Measurements from ENCODE around the gene FXYD4.
"Not testable (repeated sequence)": the region's sequence is repeated elsewhere in the genome, so short reads cannot be mapped to it uniquely, and the experiment has no call there.

FXYD4 gene, protein sequence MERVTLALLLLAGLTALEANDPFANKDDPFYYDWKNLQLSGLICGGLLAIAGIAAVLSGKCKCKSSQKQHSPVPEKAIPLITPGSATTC

DNA sequence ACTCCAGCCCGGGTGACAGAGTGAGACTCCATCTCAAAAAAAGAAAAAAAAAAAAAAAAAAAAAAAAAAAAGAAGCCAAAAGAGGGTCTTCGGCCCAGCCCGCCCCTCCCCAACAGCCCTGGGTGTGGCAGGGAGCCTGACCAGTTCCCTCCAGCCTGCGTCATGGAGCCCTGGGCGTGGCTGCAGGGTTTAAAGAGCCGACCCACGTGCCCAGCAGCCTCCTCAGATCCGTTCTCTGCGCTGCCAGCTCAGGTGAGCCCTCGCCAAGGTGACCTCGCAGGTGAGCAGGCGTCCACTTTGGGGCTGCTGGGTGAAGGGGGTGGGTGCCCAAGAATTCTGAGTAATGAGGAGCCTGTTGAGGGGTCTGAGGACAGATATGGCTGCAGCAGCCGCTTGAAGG is at the start of gene FXYD4:
TSS of gene FXYD4 (plus strand) at position 219 of the 400 bp plus-strand sequence. CDS start 2,111 bp downstream, outside the sequence.
- DNase-seq (ENCODE audit: low spot score) = no peak

DNA sequence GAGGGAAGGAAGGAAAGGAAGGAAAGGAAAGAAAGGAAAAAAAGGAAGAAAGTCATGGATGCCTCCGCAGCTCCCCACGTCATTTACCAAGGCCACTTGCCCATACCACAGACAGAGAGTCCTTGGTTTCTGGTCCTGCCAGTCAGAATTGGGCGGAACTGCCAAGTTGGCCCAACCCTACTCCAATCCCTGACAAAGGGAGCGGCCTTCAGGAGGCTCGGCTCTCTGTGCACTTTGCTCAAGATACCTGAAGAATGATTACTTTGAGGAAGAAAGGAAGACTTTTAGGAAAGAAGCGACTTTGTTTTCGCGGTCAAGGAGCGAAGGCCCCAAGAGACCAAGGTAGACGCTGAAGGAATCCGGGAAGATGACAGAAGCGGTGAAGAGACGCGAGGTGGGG is 49.1 kb upstream of the FXYD4 start:
- DNase-seq (ENCODE audit: low spot score) = no peak

DNA sequence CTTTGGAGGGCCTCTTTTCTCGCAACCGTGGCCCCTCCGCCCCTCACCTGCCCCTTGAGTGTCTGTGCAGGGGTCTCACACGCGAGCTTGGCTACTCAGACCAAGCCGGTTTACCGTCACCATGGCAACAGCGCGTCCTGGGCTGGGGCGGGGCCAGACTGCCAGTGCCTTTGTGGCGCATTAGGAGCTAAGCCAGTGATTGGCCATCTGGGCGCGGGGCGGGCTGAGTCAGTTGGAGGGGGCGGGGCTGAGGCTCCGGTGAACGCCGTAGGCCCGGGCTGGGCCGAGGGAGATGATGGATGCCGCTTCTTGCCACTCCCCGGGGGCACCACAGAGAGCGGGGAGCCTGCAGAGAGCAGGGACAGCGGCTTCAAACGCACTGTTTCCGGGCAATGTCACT is 48.7 kb upstream of the FXYD4 start:
- DNase-seq (ENCODE audit: low spot score) = peak; percentile 27

DNA sequence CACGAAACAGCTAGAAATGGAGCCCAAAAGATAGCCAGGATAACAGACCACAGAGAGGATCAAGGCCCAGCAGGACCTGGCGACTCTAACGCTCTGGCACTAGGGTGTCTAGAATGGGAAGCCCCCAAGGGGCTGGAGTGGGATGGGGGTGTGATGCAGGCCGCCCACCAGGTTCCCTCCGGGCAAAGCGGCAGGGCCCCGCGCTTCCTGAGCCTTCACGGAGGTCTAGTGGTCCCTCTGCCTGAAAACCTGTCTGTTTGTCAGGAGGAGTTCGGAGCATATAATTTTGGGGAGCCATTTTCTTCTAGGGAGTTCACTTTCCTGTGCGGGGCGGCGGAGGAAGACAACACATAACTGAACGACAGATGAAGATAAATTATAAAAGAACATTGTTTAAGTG is 48.2 kb upstream of the FXYD4 start:
- DNase-seq (ENCODE audit: low spot score) = no peak

DNA sequence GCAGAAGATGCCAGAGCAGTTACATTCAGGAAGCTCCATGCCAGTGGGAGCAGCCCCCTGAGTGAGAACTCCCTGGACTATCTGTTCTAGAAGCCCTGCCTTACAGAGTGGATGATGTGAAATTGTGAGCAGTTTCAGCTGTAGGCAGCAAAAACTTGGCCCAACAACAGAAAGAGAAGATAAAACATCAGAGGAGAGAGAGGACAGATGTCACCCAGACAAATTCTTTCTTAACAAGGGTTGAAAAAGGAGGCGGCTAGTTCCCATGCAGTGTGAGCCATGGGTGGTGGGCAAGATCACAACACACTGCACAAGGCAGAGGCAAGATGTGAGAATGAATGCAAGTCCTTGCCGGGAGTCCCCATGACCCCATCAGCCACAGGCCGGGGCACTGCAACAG is 46.6 kb upstream of the FXYD4 start:
- DNase-seq (ENCODE audit: low spot score) = no peak

DNA sequence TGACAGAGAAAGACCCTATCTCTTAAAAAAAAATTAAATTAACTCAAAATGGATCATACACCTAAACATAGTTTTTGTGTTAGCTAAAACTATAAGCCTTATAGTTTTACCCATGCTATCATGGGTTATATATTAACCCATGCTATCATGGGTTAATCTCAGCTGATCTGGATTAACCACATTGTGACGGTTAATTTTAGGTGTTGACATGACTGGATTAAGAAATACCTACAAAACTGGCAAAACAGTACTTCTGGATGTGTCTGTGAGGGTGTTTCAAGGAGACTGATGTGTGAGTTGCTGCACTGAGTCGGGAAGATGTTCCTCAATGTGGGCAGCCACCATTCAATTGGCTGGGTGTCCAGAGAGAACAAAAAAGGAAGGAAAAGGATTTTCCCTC is 44.3 kb upstream of the FXYD4 start:
- no peak for DNase-seq (ENCODE audit: low spot score)

DNA sequence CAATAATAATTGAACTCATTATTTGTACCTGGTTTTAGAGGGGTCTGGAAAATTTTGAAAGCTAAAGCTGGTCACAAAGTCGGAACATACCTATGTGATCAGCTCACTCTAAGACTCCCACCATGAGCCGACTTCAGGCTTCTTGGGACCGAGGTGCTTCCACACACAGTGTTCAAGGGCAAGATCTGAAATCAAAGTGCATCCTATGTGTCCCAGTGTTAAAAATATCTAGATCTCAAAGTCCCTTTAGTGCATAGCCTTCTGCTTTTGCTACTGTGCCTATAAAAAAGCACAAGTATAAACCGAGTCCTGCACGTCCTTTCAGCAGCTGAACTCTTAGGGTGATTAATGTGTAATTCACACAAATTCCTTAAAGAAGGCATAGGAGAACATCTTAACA is 43.5 kb upstream of the FXYD4 start:
- DNase-seq (ENCODE audit: low spot score) = no peak

DNA sequence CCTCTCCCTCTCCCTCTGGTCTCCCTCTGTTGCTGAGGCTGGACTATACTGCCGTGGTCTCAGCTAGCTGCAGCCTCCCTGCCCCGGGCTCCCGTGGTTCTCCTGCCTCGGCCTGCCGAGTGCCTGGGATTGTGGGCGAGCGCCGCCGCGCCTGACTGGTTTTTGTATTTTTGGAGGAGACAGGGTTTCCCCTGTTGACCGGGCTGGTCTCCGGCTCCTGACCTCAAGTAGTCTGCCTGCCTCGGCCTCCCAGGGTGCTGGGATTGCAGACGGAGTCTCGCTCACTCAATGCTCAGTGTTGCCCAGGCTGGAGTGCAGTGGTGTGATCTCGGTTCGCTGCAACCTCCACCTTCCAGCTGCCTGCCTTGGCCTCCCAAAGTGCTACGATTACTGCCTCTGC is 42.6 kb upstream of the FXYD4 start:
- not testable (repeated sequence) for DNase-seq (ENCODE audit: low spot score)

DNA sequence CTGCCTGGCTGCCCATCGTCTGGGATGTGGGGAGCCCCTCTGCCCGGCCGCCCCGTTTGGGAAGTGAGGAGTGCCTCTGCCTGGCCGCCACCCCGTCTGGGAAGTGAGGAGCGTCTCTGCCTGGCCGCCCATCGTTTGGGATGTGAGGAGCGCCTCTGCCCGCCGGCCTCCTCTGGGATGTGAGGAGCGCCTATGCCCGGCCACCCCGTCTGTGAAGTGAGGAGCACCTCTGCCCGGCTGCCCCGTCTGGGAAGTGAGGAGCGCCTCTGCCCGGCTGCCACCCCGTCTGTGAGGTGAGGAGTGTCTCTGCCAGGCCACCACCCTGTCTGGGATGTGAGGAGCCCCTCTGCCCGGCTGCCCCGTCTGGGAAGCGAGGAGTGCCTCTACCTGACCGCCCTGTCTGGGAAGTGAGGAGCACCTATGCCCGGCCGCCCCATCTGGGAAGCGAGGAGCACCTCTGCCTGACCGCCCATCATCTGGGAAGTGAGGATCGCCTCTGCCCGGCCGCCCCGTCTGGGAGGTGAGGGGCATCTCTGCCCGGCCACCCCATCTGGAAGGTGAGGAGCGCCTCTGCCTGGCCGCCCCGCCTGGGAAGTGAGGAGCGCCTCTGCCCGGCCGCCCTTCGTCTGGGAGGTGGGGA is 42.1 kb upstream of the FXYD4 start:
- not testable (repeated sequence) for DNase-seq (ENCODE audit: low spot score)

DNA sequence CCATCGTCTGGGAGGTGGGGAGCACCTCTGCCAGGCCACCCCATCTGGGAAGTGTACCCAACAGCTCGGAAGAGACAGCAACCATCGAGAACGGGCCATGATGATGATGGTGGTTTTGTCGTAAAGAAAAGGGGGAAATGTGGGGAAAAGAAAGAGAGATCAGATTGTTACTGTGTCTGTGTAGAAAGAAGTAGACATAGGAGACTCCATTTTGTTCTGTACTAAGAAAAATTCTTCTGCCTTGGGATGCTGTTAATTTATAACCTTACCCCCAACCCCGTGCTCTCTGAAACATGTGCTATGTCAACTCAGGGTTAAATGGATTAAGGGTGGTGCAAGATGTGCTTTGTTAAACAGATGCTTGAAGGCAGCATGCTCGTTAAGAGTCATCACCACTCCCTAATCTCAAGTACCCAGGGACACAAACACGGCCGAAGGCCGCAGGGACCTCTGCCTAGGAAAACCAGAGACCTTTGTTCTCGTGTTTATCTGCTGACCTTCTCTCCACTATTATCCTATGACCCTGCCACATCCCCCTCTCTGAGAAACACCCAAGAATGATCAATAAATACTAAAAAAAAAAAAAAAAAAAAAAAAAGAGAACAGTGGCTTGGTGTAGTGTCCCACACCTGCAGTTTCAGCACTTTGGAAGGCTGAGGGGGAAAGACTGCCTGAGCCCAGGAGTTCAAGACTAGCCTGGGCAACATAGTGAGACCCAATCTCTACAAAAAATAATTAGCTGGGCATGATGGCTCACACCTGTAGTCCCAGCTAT is 41.2 kb upstream of the FXYD4 start:
- DNase-seq (ENCODE audit: low spot score) = not testable (repeated sequence)

DNA sequence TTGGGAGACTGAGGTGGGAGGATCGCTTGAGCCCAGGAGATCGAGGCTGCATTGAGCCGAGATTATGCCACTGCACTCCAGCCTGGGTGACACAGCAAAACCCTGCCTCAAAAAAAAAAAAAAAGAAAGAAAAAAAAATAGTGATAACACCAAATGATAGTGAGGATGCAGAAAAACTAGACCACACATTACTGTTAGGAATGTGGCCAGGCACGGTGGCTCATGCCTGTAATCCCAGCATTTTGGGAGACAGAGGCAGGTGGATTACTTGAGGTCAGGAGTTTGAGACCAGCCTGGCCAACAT is 40.7 kb upstream of the FXYD4 start:
- not testable (repeated sequence) for DNase-seq (ENCODE audit: low spot score)

DNA sequence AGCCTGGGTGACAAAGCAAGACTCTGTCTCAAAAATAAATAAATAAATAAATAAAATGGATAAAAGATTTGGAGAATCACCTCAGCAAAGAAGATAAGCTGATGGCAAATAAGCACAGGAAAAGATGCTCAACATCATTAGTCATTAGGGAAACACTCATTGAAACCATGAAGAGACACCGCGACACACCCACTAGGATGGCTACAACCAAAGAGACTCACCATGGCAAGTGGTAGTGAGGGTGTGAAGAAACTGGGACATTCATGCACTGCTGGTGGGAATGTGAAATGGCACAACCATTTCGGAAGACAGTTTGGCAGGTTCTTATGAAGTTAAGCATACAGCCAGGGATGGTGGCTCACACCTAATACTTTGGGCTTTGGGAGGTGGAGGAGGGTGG is 37.8 kb upstream of the FXYD4 start:
- DNase-seq (ENCODE audit: low spot score) = no peak

DNA sequence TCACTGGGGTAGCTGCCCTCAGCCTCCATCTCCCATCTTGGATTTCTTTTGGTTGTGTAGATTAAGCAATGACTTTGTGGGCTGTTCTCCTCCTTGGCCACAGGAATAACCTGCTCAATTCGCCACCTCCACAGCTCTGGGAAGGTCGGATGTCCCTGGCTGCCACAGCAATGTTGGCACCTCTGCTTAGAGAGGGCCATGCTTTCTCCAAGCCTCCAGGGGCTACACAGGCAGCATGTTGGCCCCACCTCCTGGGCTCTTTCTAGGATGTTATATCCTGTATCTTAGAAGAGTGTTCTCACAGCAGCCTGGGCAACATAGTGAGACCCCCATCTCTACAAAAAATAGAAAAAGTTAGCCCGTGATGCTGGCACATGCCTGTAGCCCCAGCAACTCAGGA is 35.4 kb upstream of the FXYD4 start:
- no peak for DNase-seq (ENCODE audit: low spot score)

DNA sequence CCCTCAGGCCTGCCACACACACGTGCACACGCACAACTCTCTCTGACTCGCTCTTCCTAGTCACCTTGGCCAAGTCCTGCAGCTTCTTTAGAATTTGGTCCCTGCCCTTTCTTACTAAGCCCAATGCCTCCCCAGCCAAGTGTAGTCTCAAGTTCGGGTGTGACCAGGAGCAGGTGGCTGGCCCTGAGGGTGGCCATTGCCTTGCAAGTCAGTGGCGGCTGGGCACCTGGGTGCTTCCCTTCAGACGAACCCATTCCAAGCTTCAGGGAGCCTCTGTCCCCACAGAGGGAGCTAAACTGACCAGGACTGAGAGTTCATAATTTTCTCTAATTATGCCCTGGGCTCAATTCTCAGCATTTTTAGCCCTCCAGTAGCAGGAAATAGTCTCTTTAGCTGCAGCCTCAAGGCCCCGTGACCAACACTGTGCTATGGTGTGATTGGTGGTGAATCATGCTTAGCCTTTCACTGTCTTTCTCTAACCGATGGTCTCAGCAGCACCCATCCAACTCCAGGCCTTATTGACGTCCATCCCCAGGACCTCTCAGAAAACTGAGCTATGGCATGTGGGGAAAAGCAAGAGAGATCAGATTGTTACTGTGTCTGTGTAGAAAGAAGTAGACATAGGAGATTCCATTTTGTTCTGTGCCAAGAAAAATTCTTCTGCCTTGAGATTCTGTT is 34.7 kb upstream of the FXYD4 start:
- DNase-seq (ENCODE audit: low spot score) = no peak

DNA sequence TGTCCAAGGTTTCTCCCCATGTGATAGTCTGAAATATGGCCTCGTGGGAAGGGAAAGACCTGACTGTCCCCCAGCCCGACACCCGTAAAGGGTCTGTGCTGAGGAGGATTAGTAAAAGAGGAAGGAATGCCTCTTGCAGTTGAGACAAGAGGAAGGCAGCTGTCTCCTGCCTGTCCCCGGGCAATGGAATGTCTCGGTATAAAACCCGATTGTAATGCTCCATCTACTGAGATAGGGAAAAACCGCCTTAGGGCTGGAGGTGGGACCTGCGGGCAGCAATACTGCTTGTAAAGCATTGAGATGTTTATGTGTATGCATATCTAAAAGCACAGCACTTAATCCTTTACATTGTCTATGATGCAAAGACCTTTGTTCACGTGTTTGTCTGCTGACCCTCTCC is 33.9 kb upstream of the FXYD4 start:
- not testable (repeated sequence) for DNase-seq (ENCODE audit: low spot score)

DNA sequence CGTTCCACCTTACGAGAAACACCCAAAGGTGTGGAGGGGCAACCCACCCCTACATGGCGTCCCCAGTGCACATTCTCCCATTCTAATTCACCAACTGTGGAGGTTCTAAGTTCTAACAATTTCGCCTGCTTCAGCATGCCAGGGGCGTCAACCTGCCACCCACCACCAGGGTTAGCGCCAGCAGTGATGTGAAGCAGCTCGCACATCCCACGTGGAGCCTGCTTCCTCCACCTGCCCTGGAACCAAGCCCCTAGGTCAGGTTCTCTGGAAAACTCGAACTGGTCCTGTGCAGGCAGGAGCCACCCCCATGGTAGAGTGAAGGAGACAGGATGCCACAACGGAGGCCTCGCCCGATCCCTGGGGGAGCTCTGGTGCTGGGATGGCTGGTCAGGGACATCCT is 33.3 kb upstream of the FXYD4 start:
- DNase-seq (ENCODE audit: low spot score) = no peak

DNA sequence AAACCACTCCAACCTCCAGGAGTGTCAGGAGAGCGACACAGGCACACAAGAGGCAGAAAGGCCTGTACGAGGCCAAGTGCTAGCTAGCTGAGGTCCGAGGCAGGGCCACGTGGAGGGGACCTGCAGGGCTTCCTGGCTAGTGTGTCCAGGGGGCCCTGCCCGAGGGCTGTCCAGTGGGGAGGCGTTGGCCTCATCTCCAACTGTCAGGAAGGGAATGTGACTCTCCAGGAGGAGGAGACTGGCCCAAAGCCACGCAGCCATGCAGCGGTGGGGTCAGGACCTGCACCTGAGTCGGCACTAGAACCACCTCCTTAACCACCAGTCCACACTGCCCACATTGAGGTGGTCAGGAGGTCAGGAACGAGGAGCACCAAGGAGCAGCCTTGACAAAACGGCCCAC is 32.3 kb upstream of the FXYD4 start:
- no peak for DNase-seq (ENCODE audit: low spot score)

DNA sequence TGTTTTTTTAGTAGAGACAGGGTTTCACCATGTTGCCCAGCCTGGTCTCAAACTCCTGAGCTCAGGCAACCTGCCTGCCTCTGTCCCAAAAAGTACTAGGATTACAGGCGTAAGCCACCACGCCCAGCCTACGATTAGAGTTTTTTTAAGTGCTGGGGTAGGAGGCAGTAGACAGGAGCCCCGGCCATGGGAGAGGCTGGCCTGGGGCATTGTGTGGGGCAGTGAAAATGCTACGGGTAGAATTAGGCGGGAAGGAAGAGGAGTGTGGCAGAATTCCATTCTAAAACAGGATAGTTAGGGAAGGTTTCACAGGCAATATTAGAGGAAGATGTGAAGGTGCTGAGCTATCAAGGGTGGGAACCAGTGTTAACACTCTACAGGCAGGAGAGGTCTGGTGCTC is 31.3 kb upstream of the FXYD4 start:
- no peak for DNase-seq (ENCODE audit: low spot score)

DNA sequence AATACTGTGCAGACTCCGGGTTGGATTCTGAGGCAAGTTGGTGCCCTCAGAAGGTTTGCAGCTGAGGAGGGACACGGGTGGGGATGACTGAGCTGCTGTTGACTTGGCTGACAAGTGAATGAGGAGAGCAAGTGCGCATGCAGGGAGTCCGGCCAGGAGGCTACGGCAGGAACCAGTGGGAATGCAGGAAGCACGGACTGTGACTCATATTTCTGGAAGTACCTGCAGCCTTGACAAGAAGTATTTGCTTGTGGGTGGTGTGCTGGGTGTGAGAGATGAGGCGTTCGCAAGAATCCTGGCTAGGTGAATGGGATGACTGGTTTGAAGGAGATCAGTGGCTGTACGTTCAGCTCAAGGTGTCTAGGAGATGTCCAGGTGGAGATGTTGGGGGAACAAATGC is 30.8 kb upstream of the FXYD4 start:
- no peak for DNase-seq (ENCODE audit: low spot score)

DNA sequence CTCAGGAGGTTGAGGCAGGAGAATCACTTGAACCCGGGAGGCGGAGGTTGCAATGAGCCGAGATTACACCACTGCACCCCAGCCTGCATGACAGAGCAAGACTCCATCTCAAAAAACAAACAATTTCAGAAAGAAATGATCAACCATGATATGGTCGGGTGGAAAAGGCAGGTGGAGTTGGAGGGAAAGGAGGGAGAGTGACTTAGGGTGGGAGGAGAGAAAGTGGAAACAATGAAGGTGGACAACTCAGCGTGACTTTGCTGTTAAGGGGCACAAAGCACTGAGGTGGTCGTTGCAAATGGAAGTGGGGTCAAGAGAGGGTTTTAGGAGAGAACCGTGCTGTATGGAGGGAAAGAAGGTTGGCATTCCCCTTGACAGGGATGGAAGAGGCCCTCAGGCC is 30.0 kb upstream of the FXYD4 start:
- DNase-seq (ENCODE audit: low spot score) = no peak

DNA sequence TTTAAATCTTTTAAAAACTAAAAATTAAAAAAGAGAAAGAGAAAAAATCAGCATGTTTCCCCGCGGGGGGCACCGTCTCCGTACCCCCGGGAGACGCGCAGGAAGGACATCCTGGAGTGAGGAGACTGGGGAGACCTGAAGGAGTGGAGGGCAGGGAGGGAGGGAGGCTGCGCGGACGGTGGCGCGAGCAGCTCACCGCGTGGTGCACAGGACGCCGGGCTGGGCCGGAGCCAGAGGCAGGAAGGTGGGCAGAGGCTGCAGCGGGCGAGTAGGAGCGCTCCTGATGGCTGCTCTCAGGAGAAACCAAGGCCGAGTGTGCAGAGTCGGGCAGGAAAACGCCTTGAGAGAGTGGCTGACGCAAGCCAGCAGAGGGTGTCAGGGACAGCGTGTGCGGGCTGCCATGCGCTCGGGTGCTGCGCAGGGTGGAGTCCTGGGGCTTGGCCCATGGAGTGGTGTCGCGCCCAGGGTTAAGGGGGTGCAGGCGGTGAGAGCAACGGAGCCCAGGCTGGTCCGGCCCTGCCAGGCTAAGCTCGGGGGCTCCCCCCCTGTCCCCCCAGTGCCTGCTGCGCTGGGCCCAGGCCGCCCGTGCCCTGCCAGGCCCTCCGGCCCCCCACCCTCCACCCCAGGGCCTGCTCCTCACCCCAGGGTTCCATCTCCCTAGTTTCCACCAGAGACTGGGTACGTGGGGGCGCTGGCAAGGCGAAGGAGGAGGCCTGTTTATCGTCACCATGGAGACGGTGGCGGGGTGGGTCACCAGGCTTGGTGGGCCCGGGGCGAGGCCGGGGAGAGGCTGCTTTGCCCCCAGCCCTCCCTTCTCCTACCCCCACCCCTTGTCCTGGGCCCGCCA is 28.9 kb upstream of the FXYD4 start:
- DNase-seq (ENCODE audit: low spot score) = no peak

DNA sequence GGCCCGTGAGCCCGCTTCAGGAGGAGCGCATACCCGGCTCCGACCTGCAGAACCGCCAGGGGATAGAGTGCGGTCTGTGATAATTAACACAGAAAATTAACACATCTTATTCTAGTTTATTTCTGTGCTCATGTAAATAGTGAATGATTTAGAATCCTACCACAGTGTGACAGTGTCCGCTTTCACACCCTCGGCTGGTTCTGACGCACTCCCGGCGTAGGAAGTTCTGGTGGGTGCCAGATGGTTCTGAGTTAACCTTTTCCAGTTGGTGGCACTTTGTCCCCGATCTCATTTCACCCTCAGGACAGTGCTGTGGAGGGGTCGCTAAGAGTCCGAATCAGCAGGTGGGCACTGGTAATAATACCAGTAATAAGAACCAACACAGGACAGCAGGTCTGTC is 28.3 kb upstream of the FXYD4 start:
- no peak for DNase-seq (ENCODE audit: low spot score)
